ENCODE measurements around the gene S100A1. TPM values are rescaled to one million over a fixed set of nuclear protein-coding genes. Genes with fewer than 3 reads are reported as not detected.
A peak's percentile ranks its signal among the peaks of the same experiment; 100 is the strongest.

The S100A1 gene
- total and polyA plus RNA-seq, 2 donors from 2014 or later: 83.1 to 332 TPM

GRCh38 chr1:153635872-153636271 lies 7.6 kb downstream of the S100A1 start:
- Histone ChIP-seq H3K9ac (ENCODE audit: low read length in 3 of 3) (no peak overlapping the region), H3K4me3 (ENCODE audit: low read length in 3 of 3) (peak overlapping the region in 2 of 3 donors; percentile 20 to 98), H3K4me1 (ENCODE audit: control insufficient read depth in 2 of 3, insufficient read depth in 2 of 3, low read depth in 1 of 3, low read length in 3 of 3) (peaks cover 0 to 11% (median 8%) of the 10 kb centered on the region in 3 donors), H3K36me3 (ENCODE audit: control insufficient read depth in 2 of 3, insufficient read depth in 3 of 3, low read length in 3 of 3) (peaks cover 9 to 45% (median 23%) of the 10 kb centered on the region in 3 donors), H3K9me3 (ENCODE audit: control insufficient read depth in 2 of 3, insufficient read depth in 1 of 3, low read length in 3 of 3) (no peaks in the 10 kb centered on the region), H3K27ac (ENCODE audit: low read depth in 2 of 2, low read length in 2 of 2) (no peak overlapping the region), H3K27me3 (ENCODE audit: control insufficient read depth, insufficient read depth, low read length) (no peaks in the 10 kb centered on the region)
- no peak for TF ChIP-seq CTCF (IDR thresholded peaks at IDR 0.05; ENCODE audit: borderline replicate concordance, extremely low read depth, insufficient read depth)
- DNase-seq (peak in 1 of 5 donors; percentile 37), FAIRE-seq (no peak)
- intact Hi-C loops (cut with DNase I): no loop called here

GRCh38 chr1:153636312-153636711 lies 8.1 kb downstream of the S100A1 start:
- peaks cover 0 to 14% (median 4%) of the 10 kb centered on the region in 3 donors for H3K4me1 ChIP-seq (ENCODE audit: control insufficient read depth in 2 of 3, insufficient read depth in 2 of 3, low read depth in 1 of 3, low read length in 3 of 3)
- FAIRE-seq (no peak), DNase-seq (peak in 1 of 5 donors; percentile 41)
- H3K36me3 ChIP-seq (ENCODE audit: control insufficient read depth in 2 of 3, insufficient read depth in 3 of 3, low read length in 3 of 3): peaks cover 12 to 49% (median 27%) of the 10 kb centered on the region in 3 donors
- no peak for TF ChIP-seq CTCF (IDR thresholded peaks at IDR 0.05; ENCODE audit: borderline replicate concordance, extremely low read depth, insufficient read depth)
- no peak overlapping the region for H3K27ac ChIP-seq (ENCODE audit: low read depth in 2 of 2, low read length in 2 of 2)
- H3K9me3 ChIP-seq (ENCODE audit: control insufficient read depth in 2 of 3, insufficient read depth in 1 of 3, low read length in 3 of 3): no peaks in the 10 kb centered on the region
- no peak overlapping the region for H3K4me3 ChIP-seq (ENCODE audit: low read length in 3 of 3)
- H3K27me3 ChIP-seq (ENCODE audit: control insufficient read depth, insufficient read depth, low read length): no peaks in the 10 kb centered on the region
- H3K9ac ChIP-seq (ENCODE audit: low read length in 3 of 3): no peak overlapping the region
- intact Hi-C loops (cut with DNase I): no loop called here

DNA sequence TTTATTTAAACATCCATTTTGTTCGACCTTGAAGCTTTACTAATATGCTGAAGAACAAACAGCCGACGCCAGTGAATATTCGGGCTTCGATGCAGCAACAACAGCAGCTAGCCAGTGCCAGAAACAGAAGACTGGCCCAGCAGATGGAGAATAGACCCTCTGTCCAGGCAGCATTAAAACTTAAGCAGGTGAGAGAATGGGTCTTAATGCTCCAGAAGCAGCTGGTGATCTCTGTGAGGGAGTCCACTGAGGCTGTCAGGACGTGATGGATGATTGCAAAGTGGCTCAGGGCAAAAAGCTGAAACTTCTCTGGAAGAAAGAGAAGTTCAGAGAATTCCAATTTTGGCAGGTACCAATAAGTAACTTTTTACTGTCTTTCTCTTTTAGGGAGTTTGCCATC lies 10.0 kb downstream of the S100A1 start:
- FAIRE-seq: no peak
- peaks cover 12 to 69% (median 36%) of the 10 kb centered on the region in 3 donors for H3K36me3 ChIP-seq (ENCODE audit: control insufficient read depth in 2 of 3, insufficient read depth in 3 of 3, low read length in 3 of 3)

More for the DNA sequence above, 10.0 kb downstream of the S100A1 start:
- Histone ChIP-seq H3K9me3 (ENCODE audit: control insufficient read depth in 2 of 3, insufficient read depth in 1 of 3, low read length in 3 of 3) (no peaks in the 10 kb centered on the region), H3K27me3 (ENCODE audit: control insufficient read depth, insufficient read depth, low read length) (no peaks in the 10 kb centered on the region), H3K4me3 (ENCODE audit: low read length in 3 of 3) (no peak overlapping the region), H3K4me1 (ENCODE audit: control insufficient read depth in 2 of 3, insufficient read depth in 2 of 3, low read depth in 1 of 3, low read length in 3 of 3) (peaks cover 0 to 13% (median 4%) of the 10 kb centered on the region in 3 donors), H3K9ac (ENCODE audit: low read length in 3 of 3) (no peak overlapping the region), H3K27ac (ENCODE audit: low read depth in 2 of 2, low read length in 2 of 2) (no peak overlapping the region)
- intact Hi-C loops (cut with DNase I): no loop called here
- TF ChIP-seq CTCF (IDR thresholded peaks at IDR 0.05; ENCODE audit: borderline replicate concordance, extremely low read depth, insufficient read depth): no peak
- peak in 1 of 5 donors; percentile 18 for DNase-seq

Measured in kidney (tissue), 14 donors.